Naive thymus-derived CD8-positive, alpha-beta T cell (primary cell): ENCODE results near the gene ANO10. TPM values are rescaled to one million over a fixed set of nuclear protein-coding genes. Genes with fewer than 3 reads are reported as not detected.

ENCODE experiments used
- ATAC-seq, 2 donors: fragments of 150-1000 bp; cut with Tn5 transposase in 1 of 2; sonication (Bioruptor Pico), chemical (Tn5 transposase) in 1 of 2; 1 replicate in 1 of 2; 2 replicates in 1 of 2; pipeline ENCODE4 v1.10.0; 2021; ENCODE audit warnings: mild to moderate bottlenecking in 2 of 2, moderate library complexity in 2 of 2
- POLR2A ChIA-PET: fragments of 350-600 bp; sonication (Branson Sonifier 250); formaldehyde crosslinking; loops from one replicate; lab custom pipeline; 2021; ENCODE audit warnings: antibody characterized with exemption; lab: Charles Lee
- DNase-seq, 10 donors: peaks; one replicate each; pipeline versions ENCODE4 v3.0.0 to v3.0.0-alpha.2; 2020 to 2022
- H3K27ac Mint-ChIP-seq, 10 donors: one replicate each; pipeline ENCODE4 v1.8.0; 2020 to 2022; ENCODE audit warnings: mild to moderate bottlenecking in 10 of 10, mixed read lengths in 10 of 10, moderate library complexity in 4 of 10, inconsistent platforms in 1 of 10
- H3K27me3 Mint-ChIP-seq, 5 donors: one replicate each; pipeline ENCODE4 v1.8.0; 2021 to 2022; ENCODE audit warnings: mixed read lengths in 5 of 5
- H3K36me3 Mint-ChIP-seq, 3 donors: one replicate each; pipeline ENCODE4 v1.8.0; 2020 to 2022; ENCODE audit warnings: mixed read lengths in 3 of 3, mild to moderate bottlenecking in 2 of 3, inconsistent platforms in 1 of 3
- H3K4me1 Mint-ChIP-seq, 4 donors: one replicate each; pipeline ENCODE4 v1.8.0; 2021 to 2022; ENCODE audit warnings: mixed read lengths in 4 of 4
- H3K4me3 Mint-ChIP-seq, 10 donors: one replicate each; pipeline ENCODE4 v1.8.0; 2020 to 2022; ENCODE audit warnings: mild to moderate bottlenecking in 10 of 10, mixed read lengths in 10 of 10, moderate library complexity in 6 of 10, inconsistent platforms in 1 of 10
- H3K9me3 Mint-ChIP-seq, 9 donors: one replicate each; pipeline ENCODE4 v1.8.0; 2020 to 2022; ENCODE audit warnings: mixed read lengths in 9 of 9, mild to moderate bottlenecking in 3 of 9, inconsistent platforms in 1 of 9, moderate library complexity in 1 of 9
- polyA plus RNA-seq, 3 donors: library from polyadenylated mRNA; unstranded; fragments of 300-500 nt; fragmentation: Illumina TruSeq; gene quantifications; one replicate each; pipeline ENCODE4 v1.2.3, GENCODE V29; 2021
- total RNA-seq, 8 experiments: library from RNA in 2 of 8; stranded (reverse) in 2 of 8; gene quantifications; one replicate each; pipeline ENCODE4 v1.2.3 and lab custom pipeline; 2021 to 2026

ANO10 gene
- total and polyA plus RNA-seq, 5 experiments from 2014 or later, result 6.9 to 12.4 (median 10.4) TPM

DNA sequence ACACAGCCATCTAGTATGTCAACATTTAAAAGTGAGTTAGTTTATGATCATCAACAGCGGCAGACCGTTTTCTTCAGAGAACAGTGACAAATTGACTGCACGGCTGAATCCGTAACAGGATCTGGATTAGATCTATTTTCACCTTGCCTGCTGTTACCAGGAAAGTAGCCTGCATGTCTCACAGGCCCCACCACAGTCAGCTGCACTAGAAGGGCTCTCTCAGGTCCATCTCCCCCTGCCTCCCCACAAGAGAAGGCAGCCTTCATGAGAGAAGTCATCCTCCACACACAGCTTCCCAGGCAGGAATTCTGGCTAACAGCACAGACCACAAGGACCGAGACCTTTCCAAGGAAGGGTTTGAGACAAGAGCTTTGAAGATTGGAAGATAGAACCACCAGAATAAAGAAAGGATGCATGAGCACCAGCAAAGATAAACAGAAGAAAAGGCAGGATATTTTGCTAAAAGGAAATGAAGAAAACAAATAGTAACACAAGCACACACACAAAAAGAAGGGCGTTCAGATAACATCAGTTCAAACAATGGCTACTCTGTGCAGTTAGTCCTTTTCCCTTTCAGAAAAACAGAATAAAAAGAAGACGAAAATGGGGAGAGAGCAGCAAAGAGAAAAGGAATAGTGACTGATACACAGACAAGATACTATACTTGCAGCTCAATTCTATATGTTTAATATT, 208.0 kb downstream of the ANO10 start:
- Mint-ChIP-seq H3K4me1 (peaks cover 14 to 25% (median 21%) of the 10 kb centered on the region in 4 donors), H3K9me3 (peaks cover 0 to 3% (median 0%) of the 10 kb centered on the region in 9 donors), H3K27ac (peak overlapping the region; percentile 40 to 94 (median 80)), H3K4me3 (peak overlapping the region in 1 of 10 donors; percentile 5), H3K36me3 (no peaks in the 10 kb centered on the region), H3K27me3 (no peaks in the 10 kb centered on the region)
- no peak for ATAC-seq
- POLR2A ChIA-PET, result interaction anchor here (1.1 kb wide), 1 partner anchor 9 kb away, joined by 3 read pairs; no protein-coding TSS in a partner anchor
- DNase-seq, result no peak

DNA sequence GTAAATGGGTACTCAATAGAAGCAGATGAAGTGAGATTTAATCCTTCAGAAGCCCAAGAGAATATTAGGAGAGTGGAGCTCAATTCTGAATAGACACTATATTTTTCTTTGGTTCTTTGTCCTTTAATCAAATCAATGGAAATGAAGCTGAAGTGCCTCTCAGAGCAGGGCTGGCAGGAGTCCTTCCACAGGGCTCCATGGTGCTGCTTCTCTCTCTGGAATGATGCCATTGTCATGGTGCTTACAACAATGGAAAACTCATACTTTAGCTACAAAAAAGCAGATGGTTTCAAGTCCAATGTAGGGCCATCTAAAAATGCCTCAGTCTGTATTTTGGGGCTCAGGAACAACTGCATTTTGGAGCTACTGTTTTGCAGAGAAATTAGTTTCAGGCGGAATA, 210.4 kb downstream of the ANO10 start:
- no peak for ATAC-seq
- no peaks in the 10 kb centered on the region for H3K9me3 Mint-ChIP-seq
- H3K36me3 Mint-ChIP-seq, result no peaks in the 10 kb centered on the region
- H3K27me3 Mint-ChIP-seq, result no peaks in the 10 kb centered on the region
- POLR2A ChIA-PET, result interaction anchor here (0.7 to 2.0 kb wide), 3 partner anchors 8 to 325 kb away, joined by 3 to 5 read pairs (median 3); no protein-coding TSS in a partner anchor
- peak overlapping the region in 1 of 10 donors; percentile 43 for H3K27ac Mint-ChIP-seq
- DNase-seq, result no peak
- no peak overlapping the region for H3K4me3 Mint-ChIP-seq
- H3K4me1 Mint-ChIP-seq, result peaks cover 19 to 25% (median 21%) of the 10 kb centered on the region in 4 donors

DNA sequence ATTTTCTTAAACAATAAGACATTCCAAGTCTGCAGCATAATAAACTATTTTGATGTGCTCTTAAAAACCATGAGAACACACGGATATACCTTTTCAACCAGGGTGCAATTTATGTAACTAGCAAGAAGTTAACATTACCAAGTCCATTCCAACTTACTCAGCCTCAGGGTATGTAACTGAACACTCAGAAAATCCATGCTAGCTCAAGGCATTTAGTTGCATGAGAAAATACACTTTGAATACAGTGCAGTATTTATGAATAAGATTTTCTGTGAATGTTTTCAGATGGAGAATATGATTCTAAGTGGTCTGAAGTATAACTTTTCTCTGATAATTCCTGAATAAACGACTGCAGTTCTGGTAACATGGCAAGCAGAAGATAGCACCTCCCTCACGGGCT, 211.2 kb downstream of the ANO10 start:
- Mint-ChIP-seq H3K4me3 (no peak overlapping the region), H3K27me3 (no peaks in the 10 kb centered on the region), H3K4me1 (peaks cover 19 to 28% (median 25%) of the 10 kb centered on the region in 4 donors), H3K27ac (no peak overlapping the region), H3K9me3 (no peaks in the 10 kb centered on the region), H3K36me3 (no peaks in the 10 kb centered on the region)
- ATAC-seq (no peak), DNase-seq (no peak)
- POLR2A ChIA-PET, result no interaction called here

DNA sequence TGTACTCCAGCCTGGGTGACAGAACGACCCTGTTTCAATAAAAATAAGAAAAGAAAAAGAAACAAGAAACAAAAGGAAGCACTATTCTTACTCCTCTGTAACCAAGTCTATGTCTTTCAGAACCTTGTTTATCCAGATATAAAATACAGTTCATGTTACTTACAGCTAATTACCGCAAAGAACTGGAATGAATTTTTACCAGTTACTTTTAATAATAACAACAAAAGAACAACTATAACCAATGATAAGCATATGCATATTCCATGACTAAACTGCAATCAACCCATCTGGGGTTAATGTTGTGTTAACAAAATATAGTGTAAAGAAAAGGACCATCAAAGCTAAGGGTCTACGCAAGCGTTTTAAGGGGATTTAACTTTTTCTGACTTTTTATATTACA, 212.3 kb downstream of the ANO10 start:
- Mint-ChIP-seq H3K4me3 (no peak overlapping the region), H3K27ac (no peak overlapping the region), H3K27me3 (no peaks in the 10 kb centered on the region), H3K9me3 (no peaks in the 10 kb centered on the region), H3K4me1 (peaks cover 19 to 31% (median 25%) of the 10 kb centered on the region in 4 donors), H3K36me3 (no peaks in the 10 kb centered on the region)
- DNase-seq, result no peak
- POLR2A ChIA-PET, result no interaction called here
- ATAC-seq, result no peak

DNA sequence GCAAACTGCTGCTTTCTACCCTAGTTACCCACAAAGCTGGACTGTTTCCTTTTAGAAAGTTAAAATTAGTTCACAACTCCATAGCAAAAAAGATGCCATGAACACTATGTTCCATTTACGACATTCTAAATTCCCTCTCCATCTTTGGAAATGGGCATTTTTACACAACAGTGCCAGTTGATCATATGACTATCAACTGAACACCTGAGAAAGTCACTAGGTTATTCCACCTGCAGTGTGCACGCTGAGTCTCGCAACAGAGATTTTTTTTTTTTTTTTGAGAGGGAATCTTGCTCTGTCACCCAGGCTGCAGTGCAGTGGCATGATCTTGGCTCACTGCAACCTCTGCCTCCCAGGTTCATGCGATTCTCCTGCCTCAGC, 215.2 kb downstream of the ANO10 start:
- DNase-seq (no peak), ATAC-seq (no peak)
- peaks cover 0 to 3% (median 0%) of the 10 kb centered on the region in 3 donors for H3K36me3 Mint-ChIP-seq
- no peaks in the 10 kb centered on the region for H3K9me3 Mint-ChIP-seq
- POLR2A ChIA-PET, result no interaction called here
- no peak overlapping the region for H3K4me3 Mint-ChIP-seq
- H3K27ac Mint-ChIP-seq, result no peak overlapping the region
- no peaks in the 10 kb centered on the region for H3K27me3 Mint-ChIP-seq
- peaks cover 0 to 13% (median 8%) of the 10 kb centered on the region in 4 donors for H3K4me1 Mint-ChIP-seq

DNA sequence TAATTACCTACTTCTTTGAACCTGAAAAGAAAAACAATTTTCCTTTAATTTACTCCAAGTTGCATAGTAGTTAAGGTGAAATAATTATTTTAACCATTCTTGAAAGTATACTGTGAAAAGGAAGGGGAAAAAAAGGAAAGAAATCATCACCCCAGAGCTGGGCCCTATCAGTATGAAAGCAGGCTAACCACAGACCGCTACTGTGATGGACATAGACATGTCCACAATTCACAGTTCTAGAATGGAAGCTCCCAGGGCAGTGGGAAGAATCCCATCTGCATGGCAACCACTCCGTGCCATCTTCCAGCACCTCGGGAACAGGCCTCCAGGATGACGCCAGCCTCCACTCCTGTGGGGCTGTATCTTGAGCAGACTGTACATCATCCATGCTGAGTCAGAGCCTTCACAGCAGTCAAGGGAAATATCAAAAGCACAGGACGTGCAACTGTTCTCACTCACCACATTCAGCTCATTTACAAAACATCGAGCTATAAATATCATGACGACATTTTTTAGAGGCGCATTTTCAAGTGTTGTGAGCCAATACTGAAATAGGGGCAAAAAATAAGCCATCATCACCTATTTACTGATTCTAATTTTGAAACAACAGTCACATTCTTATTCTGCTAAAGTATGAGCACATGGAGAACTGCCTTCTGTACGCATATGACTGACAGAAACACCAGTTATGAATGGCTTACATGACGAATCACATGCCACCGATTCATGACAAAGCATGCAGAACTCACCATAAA, 215.7 kb downstream of the ANO10 start:
- Mint-ChIP-seq H3K36me3 (peaks cover 0 to 3% (median 0%) of the 10 kb centered on the region in 3 donors), H3K4me3 (no peak overlapping the region), H3K27ac (peak overlapping the region in 2 of 10 donors; percentile 25 to 50), H3K4me1 (peaks cover 0 to 13% (median 8%) of the 10 kb centered on the region in 4 donors), H3K27me3 (no peaks in the 10 kb centered on the region), H3K9me3 (no peaks in the 10 kb centered on the region)
- no peak for DNase-seq
- ATAC-seq, result no peak
- POLR2A ChIA-PET, result interaction anchor here (1.5 kb wide), 1 partner anchor 14 kb away, joined by 4 read pairs; no protein-coding TSS in a partner anchor

DNA sequence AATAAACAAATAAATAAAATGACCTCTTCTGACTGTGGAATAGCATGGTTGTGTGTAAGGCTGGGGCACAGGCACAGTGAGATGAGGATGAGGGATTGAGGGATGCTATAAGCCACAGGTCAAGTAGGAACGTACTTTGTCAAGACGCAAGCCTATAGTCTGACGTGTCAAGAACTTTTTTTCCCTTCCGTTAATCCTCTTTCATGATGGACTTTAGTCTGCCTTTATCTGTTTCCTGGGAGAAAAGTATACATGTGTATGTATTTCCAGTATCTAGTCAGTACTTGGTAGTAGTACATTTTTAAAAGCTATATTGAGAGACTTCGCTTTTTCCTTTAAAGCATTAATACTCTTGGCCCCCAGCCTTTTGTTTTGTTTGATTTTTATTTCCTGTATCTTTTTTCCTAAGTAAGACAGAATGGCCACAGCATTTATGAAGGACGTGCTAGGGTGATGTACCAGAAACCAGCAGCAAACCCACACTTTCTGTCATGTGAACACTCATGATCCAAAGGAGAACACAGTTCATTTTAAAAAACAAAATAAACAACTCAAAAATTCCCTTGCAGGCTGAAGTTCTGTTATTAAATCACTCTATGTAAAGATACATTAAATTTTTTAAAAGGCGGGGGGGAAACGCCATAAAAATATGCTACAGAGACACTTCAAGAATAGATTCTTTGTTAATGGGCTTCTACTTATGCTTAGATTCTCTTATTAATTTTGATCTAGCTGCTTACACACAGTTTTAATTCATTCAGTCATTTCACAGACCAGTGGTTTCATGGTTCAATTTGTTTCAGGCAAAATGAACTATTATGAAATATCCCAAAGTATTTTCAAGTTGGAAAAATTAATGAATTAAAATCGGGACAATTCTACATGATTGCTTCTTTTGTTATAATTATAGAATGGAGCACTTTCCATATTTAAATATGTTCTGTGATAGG, 220.8 kb downstream of the ANO10 start:
- POLR2A ChIA-PET, result no interaction called here
- Mint-ChIP-seq H3K9me3 (no peaks in the 10 kb centered on the region), H3K36me3 (peaks cover 0 to 3% (median 0%) of the 10 kb centered on the region in 3 donors), H3K27ac (peak overlapping the region in 2 of 10 donors; percentile 41 to 43), H3K4me1 (peaks cover 0 to 8% (median 5%) of the 10 kb centered on the region in 4 donors), H3K27me3 (no peaks in the 10 kb centered on the region), H3K4me3 (no peak overlapping the region)
- DNase-seq (no peak), ATAC-seq (no peak)

DNA sequence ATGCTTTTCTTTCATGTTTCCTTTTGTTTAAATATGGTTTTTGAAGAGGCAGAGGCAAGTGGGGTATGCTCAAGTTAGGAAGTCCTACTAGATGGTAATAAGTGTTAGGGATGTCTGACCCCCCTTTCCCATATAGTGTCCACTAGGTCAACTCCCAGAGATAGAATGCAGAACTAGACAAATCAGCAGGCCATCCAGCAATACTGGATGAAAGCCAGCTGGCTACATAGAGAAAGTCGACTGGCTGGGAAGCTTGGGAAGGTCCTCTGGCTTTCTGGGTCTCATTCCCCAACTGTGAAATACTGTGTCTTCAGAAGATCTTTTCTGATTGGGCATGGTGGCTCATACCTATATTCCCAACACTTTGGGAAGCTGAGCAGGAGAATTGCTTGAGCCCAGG, 221.6 kb downstream of the ANO10 start:
- no peak for DNase-seq
- Mint-ChIP-seq H3K4me3 (no peak overlapping the region), H3K27ac (no peak overlapping the region), H3K36me3 (peaks cover 0 to 3% (median 0%) of the 10 kb centered on the region in 3 donors), H3K27me3 (no peaks in the 10 kb centered on the region), H3K4me1 (peaks cover 0 to 8% (median 1%) of the 10 kb centered on the region in 4 donors), H3K9me3 (no peaks in the 10 kb centered on the region)
- ATAC-seq, result no peak
- POLR2A ChIA-PET, result no interaction called here

DNA sequence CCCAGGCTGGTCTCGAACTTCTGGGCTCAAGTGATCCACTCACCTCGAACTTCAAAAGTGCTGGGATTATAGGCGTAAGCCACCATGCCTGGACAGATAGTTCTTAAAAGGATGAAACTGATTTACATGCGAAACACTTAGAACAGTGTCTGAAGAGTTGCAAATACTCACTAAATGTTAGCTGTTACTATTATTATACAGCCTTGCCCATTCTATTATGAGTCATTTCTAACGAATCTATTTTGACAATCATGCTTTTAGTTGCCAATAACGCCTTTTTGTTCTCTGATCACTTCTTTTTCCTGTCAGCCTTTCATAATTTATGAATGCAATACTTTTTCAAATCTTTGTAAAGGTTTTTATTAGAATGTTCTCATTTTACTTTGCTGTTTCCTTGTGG, 222.8 kb downstream of the ANO10 start:
- Mint-ChIP-seq H3K9me3 (peaks cover 0 to 5% (median 0%) of the 10 kb centered on the region in 9 donors), H3K27ac (peak overlapping the region in 1 of 10 donors; percentile 52), H3K4me1 (peaks cover 5 to 14% (median 6%) of the 10 kb centered on the region in 4 donors), H3K27me3 (no peaks in the 10 kb centered on the region), H3K4me3 (no peak overlapping the region), H3K36me3 (peaks cover 0 to 3% (median 0%) of the 10 kb centered on the region in 3 donors)
- POLR2A ChIA-PET, result no interaction called here
- no peak for DNase-seq
- no peak for ATAC-seq

DNA sequence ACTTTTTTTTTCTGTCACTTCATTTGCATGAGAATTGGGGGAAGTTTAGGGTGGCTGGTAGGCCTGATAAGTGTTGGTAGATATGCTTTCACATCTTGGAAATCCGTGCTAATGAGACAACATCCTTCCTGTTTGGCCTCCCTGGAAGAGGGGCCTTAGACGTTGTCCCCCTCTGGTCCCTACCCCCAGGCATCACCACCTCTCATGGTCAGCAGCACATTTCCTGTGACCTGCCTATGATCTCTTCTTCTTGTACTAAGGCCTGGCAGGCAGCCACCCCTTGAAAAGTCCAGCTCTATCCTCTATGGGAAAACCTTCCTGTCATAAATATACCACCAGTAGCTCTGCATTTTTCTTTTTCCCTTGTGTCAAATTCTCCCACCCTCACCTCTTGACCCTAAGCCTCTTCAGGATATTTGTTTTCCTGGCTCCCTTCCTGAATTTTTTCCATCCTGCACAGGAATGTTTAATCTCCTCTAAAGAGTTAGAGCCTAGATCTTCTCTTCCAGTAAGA, 227.7 kb downstream of the ANO10 start:
- Mint-ChIP-seq H3K4me1 (peaks cover 25 to 52% (median 40%) of the 10 kb centered on the region in 4 donors), H3K4me3 (peak overlapping the region in 1 of 10 donors; percentile 3), H3K27ac (peak overlapping the region in 9 of 10 donors; percentile 6 to 95 (median 61)), H3K9me3 (peaks cover 0 to 21% (median 0%) of the 10 kb centered on the region in 9 donors), H3K36me3 (no peaks in the 10 kb centered on the region), H3K27me3 (no peaks in the 10 kb centered on the region)
- DNase-seq, result no peak
- POLR2A ChIA-PET, result no interaction called here
- ATAC-seq, result no peak

DNA sequence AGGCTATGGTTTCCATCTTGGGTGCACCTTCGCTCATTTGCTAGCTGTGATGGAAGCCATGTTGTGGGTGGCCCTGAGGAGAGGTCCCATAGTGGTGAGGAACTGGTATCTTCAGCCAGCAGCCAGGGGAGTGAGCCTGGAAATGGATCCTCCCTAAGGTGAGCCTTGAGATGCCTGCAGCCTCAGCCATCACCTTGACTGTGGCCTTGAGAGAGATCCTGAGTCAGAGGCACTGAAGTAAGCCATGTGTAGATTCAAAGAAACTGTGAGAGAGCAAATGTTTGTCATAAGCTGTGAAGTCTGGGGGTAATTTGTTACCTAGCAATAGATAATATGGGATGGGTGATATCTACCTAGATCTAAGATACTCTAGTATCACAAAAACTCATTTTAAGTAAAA, 230.2 kb downstream of the ANO10 start:
- no peak for ATAC-seq
- no peaks in the 10 kb centered on the region for H3K36me3 Mint-ChIP-seq
- peak overlapping the region; percentile 64 to 98 (median 90) for H3K27ac Mint-ChIP-seq
- H3K27me3 Mint-ChIP-seq, result no peaks in the 10 kb centered on the region
- POLR2A ChIA-PET, result interaction anchor here (1.3 to 2.0 kb wide), 3 partner anchors 14 to 87 kb away, joined by 3 to 5 read pairs (median 4); no protein-coding TSS in a partner anchor
- peaks cover 38 to 76% (median 61%) of the 10 kb centered on the region in 4 donors for H3K4me1 Mint-ChIP-seq
- peaks cover 0 to 21% (median 0%) of the 10 kb centered on the region in 9 donors for H3K9me3 Mint-ChIP-seq
- H3K4me3 Mint-ChIP-seq, result no peak overlapping the region
- no peak for DNase-seq

DNA sequence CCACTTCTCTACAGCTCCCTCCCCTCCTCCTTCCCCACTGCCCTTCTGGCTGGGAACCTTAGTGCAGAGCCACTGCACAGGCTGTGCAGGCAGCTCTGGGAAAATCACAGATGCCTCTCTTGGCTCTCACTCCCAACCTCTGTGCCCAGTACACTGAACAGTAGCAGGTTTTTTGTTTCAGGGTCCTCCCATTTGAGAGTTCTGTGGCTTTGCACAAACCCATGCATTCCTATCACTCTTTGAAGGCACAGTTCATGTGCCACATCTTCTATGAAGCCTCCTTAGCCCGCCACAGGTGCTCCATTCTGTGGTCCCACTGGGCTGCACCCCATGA, 231.6 kb downstream of the ANO10 start:
- peak; percentile 15 to 24 for ATAC-seq

More for the DNA sequence above, 231.6 kb downstream of the ANO10 start:
- POLR2A ChIA-PET, result interaction anchor here (1.1 to 2.9 kb wide), 5 partner anchors 11 to 92 kb away, joined by 3 to 24 read pairs (median 4); no protein-coding TSS in a partner anchor
- Mint-ChIP-seq H3K27ac (peak overlapping the region; percentile 88 to 98 (median 94)), H3K4me3 (peak overlapping the region; percentile 12 to 84 (median 72)), H3K4me1 (peaks cover 45 to 85% (median 67%) of the 10 kb centered on the region in 4 donors), H3K27me3 (no peaks in the 10 kb centered on the region), H3K36me3 (no peaks in the 10 kb centered on the region), H3K9me3 (peaks cover 0 to 21% (median 0%) of the 10 kb centered on the region in 9 donors)
- peak in 1 of 10 donors; percentile 10 for DNase-seq
